Fibroblast of the aortic adventitia (primary cell): ENCODE measurements around the gene ACOX1. TPM values are rescaled to one million over a fixed set of nuclear protein-coding genes. Genes with fewer than 3 reads are reported as not detected.

ENCODE experiments used
- DNase-seq: peaks from one replicate; pipeline ENCODE4 v3.0.0-alpha.2; 2010; ENCODE audit warnings: low read depth
- H3K4me3 ChIP-seq: 2 replicates; pipeline ENCODE4 v1.5.1; 2011; ENCODE audit warnings: low read depth, mild to moderate bottlenecking, control low read depth, low read length, moderate library complexity
- CTCF ChIP-seq: IDR thresholded peaks from 2 replicates; pipeline ENCODE4 v1.5.1; 2011; ENCODE audit warnings: mild to moderate bottlenecking, low read length, control low read depth, inconsistent platforms; ENCODE audit not compliant: insufficient read depth
- total RNA-seq: library from RNA; depleted of rRNA; stranded (reverse); fragments of >200 nt; gene quantifications from 2 replicates; pipeline ENCODE4 v1.2.3, GENCODE V29; 2012; ENCODE audit warnings: low replicate concordance

The ACOX1 gene
- total RNA-seq, 1 donor = 61.5 TPM

GRCh38 chr17:76008630-76009425 lies 29.9 kb upstream of the ACOX1 start:
- TF ChIP-seq CTCF = no peak
- no peak for DNase-seq
- H3K4me3 ChIP-seq = no peak overlapping the region

GRCh38 chr17:76008208-76008607 lies 29.2 kb upstream of the ACOX1 start:
- no peak for DNase-seq
- H3K4me3 ChIP-seq = no peak overlapping the region
- no peak for TF ChIP-seq CTCF

- DNase-seq = no peak
- H3K4me3 ChIP-seq = no peak overlapping the region
- TF ChIP-seq CTCF = no peak
Observed at GRCh38 chr17:76007850-76008165, 28.8 kb upstream of the ACOX1 start.

- no peak for TF ChIP-seq CTCF
- no peak overlapping the region for H3K4me3 ChIP-seq
- DNase-seq = no peak
Observed at GRCh38 chr17:76007131-76007849, 28.3 kb upstream of the ACOX1 start.

GRCh38 chr17:76005263-76006149 lies 26.5 kb upstream of the ACOX1 start:
- no peak overlapping the region for H3K4me3 ChIP-seq
- DNase-seq = peak; percentile 77
- TF ChIP-seq CTCF = peak; percentile 68

- peak; percentile 58 for DNase-seq
- no peak for TF ChIP-seq CTCF
- H3K4me3 ChIP-seq = no peak overlapping the region
Observed at GRCh38 chr17:76004750-76005262, 25.8 kb upstream of the ACOX1 start.
